NCI-H526 (cell line): ENCODE measurements around the gene CPNE5.

Experiments
- DNase-seq, 2 experiments: peaks; one replicate each; lab custom pipeline; 2025; lab: John Stamatoyannopoulos, UW

The CPNE5 gene

DNA sequence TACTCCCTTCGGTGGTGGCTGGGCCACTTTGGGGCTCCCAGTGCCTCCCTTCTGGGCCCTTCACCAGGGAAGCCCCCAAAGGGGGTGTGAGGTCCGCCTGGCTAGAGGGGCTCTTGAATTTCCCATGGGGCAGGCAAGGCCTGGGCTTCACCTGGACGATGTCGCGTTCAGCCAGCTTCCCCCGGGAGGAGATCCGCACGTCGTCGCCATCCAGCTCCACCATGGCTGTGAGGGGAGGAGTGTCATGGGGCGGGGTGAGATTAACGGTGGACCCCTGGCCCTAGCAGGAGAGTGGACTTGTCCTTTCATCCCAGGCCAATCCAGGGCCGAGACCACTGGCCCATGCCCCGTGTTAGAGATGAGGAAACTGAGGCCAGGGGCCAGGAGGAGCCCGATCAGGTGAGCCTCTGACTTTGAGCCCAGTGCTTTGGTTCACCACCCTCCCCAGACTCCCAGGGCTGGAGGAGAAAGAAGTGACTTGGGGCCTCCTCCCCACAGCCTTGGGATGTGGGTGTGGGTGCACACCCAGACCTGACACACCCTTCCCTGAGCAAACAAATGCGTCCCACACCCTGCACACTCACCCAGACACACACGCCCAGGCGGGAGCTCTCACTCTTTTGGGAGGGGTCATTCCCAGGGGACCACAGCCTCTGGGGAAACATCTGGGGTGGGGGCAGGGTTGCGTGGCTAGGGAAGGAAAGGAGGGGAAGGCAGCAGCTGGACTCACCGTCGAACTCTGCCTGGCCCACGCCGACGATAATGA lies 95.5 kb downstream of the CPNE5 start:
- no peak for DNase-seq

DNA sequence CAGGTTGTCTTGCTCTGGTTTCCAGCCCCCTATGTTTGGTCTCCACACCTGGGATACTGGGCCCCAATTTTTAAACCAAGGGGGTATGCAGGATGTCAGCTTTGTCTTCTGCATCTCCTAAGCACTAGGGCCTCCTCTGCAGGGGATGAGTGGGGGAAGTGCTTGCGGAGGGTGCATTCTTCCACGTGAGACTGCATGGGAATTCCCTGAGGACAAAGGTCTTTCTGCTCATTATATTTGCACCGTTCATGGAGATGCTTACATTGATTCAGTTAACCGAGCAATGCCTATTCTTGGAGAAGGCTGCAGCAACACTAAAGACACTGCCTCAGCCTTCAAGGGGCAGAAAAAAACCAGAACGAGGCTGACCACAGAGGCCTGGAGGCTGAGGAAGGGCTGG lies 96.2 kb downstream of the CPNE5 start:
- DNase-seq = peak in 1 of 2 experiments; percentile 42

DNA sequence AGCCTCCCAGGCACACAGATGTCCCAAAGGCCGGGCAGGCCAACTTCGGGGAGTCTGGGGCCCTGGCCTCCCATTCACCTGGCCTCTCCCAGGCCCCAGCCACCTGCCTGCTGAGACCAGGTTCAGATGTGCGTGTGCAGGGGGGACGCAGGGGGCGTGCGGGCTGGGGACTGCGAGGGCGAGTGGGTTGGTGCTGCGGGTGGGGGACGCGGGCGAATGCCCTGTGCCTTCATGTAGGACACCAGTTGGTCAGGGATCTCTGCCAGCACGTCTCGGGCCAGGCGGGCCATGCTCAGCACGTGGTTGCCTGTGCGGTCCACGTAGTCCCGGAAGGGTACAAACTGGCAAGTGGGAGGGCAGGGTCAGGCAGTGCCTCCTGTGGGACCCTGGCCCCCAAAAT lies 97.1 kb downstream of the CPNE5 start:
- no peak for DNase-seq

DNA sequence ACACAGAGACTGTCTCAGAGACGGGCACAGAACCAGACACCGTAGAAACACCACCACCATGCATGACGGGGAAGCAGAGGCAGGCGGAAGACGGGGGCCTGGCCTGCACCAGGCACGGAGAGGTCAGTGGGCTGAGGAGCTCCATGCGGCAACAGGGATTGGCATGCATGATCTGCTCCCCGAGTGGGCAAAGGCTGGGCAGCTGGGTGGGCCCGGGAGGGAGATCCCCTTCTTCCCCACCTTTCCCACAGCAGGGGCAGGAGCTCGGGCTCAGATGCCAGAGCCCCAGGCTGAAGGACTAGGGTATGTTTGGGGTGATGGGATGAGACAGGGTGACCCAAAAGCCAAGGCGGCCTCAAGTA lies 98.4 kb downstream of the CPNE5 start:
- DNase-seq = no peak

DNA sequence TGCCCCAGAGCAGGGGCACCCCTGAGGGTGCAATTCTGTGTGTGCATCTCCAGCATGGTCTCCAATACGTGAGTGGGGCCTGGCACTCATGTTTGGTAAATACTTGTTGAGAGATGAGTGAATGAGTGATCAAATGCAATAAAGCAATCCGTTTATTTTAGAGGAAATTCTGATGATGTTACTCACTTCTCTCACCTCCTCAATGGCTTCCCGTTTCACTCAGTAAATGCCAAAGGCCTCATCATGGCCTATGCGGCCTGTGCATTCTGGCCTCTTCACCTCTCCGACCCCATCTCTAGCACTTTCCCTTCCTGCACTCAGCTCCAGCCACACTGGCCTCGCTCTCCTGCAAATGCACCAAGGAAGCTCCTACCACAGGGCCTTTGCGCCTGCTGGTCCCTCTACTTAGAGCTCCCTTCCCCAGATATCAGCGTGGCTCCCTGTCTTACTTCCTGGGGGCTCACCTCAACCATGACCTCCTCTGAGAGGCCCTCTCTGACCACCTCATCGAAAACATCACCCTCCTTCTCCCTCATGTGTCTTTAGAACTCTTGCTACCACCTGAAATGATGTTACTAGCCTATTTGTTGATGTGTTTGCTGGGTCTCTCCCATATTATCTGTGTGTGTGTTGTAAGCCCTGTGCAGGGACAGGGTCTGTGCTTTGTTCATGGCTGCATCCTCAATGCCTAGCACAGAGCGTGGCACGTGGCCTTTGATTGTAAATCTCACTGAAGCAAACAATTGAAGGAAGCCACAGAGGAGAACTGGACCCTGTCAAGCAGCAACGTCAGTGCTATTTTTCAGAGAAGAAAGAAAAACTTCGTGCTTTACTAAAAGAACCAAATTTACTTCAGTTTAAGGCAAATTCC lies 99.1 kb downstream of the CPNE5 start:
- DNase-seq = no peak

DNA sequence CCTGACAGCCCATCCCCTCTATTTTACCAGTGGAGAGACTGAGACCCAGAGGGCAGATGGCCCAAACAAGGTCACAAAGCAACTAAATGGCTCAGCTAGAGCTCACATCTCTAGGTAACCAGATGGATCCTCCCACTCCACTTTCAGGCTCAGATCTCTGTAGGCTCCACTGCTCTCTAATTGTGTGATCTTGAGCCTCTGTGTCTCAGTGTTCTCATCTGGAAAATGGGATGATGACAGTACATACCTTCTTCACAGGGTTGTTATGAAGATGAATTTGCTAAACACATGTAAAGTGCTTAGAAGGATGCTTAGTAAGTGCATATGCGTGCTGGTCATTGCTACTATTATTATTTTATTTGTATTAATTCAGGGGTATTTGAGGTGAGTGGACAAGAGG lies 101.1 kb downstream of the CPNE5 start:
- no peak for DNase-seq

DNA sequence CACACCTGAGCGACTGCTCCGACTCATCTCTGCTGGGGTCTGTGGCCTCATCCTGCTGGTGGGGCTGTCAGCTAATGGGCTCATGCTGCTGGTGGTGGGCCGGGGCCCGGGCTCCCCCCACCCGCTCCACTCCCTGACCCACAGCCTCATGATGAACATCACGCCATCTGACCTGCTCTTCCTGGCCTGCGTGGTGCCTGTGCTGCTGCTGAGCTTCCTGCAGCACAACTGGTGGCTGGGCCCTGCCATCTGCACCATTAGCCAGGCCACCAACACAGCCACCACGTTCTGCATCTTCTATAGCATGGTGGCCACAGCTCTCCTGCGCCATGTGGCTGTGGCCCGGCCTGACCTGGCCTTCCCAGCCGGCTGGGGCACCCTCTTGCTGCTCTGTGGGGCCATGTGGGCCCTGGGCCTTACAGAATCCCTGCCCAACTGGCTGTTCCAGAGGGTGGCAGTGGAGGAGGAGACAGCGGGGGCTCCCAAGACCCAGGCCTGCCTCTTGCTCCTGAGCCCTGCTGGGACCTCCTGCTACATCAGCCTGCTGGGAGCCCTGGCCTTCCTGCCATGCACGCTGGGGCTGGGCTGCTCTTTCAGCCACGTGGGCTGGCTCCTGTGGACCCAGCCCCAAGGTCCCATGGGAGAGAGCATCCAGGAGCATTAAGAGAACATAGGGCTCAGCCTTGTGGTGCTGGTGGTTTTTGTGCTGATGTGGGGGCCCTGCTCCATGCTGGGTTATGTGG lies 102.0 kb downstream of the CPNE5 start:
- peak in 1 of 2 experiments; percentile 22 for DNase-seq

DNA sequence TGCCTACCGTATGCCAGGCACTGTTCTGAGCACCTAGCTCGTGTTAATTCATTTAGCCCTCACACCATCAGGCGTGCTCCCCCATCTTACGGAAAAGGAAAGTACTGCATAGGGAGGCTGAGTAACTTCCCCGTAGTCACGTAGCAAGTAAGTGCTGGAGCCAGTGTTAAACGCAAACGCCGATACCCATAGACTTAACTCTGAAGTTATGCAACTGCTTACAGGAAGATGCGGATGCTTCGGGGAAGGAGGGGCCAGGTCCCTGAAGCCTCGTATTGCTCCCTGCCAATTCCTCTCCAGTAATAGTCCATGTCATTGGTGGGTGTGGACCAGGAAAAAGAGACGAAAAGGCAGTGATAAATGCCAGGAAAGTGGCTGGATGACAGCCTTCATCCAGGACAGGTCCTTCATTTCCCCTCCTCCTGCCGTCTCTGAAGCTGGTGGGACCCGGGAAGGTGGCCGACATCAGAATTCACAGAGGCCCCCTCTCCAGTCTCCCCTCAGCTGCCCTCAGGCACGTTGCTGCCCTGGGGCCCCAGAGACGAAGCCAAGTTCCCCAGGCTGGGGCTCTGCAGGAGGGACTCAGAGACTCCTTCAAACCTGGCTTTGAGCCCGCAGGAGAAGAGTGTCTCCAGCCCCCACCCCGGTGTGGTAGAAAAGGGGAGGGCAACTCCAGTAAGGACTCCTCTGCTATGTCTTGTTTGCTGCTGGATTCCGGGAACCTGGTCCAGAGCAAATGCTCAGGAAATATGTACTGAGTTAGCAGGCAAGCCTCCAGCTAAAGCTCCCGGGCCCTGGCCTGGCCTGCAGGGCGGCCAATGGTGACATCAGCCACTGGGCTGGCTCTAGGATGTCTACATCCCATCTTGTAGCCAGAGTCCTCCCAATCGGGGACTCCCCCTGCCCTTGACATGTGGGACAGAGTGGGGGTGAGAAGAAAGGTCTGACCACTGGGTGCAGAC lies 103.9 kb downstream of the CPNE5 start:
- DNase-seq = no peak

DNA sequence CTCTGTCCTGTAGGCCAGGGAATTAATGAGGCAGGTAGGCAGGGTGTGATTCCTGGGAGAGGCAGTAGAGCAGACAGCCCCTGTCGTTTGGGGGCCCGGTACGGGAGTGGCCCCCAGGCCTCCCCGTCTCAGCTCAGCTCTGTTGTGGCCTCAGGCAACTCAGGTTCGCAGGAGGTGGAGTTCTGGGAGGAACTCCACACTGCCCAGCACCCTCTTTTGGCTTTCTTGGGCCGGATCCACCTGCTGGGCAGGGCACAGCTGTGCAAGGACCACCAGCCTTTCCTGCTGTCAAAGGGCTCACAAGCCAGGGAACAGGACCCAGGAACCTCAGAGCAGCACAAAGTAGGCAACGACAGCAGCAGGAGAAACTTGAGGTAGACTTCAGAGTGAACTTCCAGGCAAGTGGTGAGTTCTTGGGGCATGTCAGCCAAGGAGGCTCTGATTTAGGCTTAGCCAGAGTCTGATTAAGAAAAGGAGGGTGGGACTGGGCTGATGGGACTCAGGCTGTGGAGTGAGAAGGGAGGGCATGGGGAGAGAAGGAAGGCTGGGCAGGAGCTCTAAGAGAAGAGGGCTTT lies 104.7 kb downstream of the CPNE5 start:
- DNase-seq = no peak

DNA sequence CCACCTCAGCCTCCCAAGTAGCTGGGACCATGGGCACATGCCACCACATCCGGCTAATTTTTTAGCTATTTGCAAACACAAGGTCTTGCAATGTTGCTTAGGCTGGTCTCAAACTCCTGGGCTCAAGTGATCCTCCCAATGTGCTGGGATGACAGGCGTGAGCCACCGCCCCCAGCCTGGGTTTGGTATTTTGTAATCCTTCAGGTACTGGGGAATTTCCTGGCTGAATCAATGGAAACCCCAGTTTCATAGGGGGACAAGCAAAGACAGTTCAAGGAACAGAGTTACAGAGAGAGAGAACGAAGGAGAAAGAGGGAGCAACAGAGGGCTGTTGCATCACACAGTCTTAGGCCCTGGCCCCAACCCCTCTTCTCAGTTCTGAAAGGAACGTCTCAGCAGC lies 105.9 kb downstream of the CPNE5 start:
- no peak for DNase-seq

DNA sequence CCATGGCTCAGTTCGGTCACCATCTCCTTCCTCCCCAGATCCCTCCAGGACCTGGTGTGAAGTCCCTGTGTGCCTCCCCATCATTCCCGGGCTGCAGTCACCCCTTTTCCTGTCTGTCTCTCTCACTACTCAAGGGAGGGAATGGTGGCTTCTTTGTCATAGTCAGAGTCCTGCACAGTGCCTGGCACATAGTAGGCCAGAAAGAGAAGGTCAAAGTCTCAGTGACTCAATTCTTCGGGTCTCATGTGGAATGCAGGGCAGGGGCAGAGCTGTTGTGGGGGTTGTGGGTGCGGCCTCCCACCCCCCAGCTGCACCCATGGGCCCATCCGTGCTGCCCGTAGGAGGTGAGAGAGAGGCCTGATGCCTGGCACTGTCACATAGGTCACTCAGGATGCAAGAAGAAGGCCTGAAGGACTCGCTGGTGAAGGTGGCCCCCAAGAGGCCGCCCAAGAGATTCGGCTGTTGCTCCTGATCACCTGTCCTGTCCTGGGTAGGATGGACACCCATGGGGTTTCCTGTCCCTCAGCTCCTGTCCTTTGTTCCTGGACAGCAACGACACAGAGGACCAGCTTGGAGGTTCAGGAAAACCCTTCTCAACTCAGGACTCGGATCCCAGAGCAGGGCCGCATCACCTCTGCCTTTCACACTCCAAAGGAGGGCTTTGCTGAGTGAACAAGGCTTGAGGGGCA lies 107.5 kb downstream of the CPNE5 start:
- no peak for DNase-seq

DNA sequence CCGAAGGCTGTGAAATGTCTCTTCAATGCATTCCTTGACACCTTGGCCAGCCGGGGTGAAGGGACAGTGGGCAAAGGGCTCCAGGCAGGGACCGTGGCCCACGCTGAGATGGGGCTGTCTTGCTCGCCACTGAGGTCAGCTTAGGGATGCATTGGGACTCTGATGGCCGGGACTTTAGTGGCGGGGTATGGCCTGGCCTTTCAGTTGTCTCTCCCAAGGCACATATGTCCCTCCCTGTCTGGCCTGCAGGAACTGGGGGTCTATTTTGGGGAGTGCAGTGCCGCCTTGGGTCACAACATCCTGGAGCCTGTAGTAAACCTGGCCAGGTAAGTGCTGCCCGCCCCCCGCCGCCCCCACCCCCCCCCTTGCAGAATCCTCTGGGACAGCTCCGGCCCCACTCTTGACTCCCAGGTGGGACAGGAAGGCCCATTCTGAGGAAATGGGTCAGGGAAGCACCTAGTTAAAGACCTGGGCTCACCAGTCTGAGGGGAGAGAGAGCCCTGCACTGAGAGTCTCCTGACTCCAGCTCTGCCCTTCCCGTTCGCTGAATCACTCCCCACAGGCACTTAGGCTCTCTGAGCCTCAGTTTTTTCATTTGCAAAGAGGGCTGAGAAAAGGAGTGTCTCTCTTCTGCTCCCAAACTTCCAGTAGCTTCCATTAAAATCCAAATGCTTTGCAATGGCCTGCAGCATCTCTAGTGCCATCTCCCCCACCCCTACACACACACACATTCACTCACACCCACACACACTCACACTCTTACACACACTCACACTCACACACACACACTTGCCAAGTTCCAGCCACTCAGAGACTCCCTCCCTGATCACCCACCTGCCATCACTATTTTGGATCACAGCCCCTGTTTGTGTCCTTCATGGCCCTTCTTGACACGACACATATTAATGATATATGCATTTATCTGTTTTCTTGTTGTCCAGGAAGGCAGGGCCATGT lies 108.5 kb downstream of the CPNE5 start:
- DNase-seq = no peak

DNA sequence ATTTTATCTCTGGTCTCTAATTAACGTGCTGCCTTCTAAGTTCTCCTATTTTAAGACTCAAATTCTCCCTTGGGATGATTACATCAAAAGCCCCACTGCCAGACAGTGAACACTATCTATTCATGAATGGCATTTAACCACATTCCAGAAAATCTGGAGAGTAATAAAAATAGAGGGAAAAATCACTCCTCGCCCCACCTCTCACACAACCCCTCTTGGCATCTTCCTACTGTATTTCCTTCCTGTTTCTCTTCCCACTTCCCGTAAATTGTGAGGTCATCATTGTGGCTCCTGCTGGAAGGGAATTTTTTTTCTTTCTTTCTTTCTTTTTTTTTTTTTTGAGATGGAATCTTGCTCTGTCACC lies 110.1 kb downstream of the CPNE5 start:
- no peak for DNase-seq

DNA sequence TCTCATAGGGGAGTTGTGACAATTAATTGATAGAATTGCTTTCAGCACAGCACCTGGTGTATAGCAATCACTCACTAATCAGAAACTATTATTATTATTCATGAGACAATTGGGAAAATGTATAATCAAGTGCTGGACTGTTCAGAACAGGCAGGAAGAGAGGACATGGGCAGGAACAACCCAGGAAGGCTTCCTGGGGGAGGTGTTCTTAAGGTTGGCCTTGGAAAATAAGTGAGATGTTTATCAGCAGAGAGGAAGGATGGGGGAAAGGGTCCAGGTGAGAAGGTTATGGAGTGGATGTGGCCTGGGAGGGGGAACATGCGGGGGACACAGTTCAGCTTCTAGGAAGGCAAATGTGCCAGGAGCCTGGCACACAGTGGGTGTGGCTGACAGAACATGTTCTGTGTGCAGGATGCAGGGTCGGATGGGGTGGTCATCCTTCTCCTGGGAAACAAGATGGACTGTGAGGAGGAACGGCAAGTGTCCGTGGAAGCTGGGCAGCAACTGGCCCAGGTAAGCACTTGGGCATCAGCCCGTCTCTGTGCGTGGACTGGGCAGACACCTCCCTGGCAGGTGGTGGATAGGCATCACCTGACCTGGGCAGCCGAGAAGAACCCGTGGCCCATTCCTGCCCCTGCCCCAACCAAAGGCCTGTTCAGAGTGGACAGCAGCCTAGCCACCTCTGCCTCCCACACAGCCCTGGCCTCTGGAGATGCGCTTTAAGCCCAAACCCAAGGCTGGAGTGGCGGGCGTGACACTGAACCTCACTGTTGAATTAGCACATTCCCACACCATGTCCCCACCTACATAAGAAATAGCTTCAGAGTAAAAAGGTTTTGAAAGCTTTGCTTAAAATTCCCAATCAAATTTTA lies 110.7 kb downstream of the CPNE5 start:
- DNase-seq = no peak

DNA sequence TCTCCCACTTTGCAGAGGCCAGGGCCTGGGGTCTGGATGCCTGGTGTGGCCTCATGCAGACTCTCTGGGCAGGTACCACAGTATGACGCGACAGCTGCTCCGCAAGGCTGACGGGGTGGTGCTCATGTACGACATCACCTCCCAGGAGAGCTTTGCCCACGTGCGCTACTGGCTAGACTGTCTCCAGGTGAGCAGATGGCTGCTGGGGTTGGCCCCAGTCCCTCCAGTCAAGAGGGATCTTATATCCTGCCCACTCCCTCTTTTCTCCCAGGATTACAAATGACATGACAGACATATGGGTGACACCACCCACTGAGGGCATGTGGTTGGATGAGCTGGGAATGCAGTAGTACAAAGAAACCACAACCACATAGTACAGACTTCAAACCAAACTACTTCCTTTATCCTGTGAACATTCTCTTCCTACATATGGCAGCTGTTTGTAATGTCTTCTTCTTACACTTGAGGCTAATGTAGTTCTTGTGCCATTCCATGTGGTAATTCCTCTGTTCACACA lies 111.7 kb downstream of the CPNE5 start:
- no peak for DNase-seq

DNA sequence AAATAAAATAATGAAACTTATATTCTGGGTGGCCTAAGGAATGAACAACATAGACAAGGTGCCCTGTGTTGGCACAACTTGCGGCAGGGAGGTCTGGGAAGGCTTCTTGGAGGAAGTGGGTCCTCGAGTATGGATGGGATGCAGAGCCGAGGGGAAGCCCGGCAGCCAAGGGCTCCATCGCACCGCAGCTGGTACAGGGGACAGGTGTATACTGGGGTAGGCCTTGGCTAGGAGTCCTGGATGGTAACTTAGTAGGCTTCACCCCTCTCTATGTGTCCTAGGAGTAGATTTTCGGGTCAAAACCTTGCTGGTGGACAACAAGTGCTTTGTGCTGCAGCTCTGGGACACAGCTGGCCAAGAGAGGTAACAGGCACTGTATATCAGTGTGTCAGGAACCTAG lies 113.7 kb downstream of the CPNE5 start:
- DNase-seq = no peak

DNA sequence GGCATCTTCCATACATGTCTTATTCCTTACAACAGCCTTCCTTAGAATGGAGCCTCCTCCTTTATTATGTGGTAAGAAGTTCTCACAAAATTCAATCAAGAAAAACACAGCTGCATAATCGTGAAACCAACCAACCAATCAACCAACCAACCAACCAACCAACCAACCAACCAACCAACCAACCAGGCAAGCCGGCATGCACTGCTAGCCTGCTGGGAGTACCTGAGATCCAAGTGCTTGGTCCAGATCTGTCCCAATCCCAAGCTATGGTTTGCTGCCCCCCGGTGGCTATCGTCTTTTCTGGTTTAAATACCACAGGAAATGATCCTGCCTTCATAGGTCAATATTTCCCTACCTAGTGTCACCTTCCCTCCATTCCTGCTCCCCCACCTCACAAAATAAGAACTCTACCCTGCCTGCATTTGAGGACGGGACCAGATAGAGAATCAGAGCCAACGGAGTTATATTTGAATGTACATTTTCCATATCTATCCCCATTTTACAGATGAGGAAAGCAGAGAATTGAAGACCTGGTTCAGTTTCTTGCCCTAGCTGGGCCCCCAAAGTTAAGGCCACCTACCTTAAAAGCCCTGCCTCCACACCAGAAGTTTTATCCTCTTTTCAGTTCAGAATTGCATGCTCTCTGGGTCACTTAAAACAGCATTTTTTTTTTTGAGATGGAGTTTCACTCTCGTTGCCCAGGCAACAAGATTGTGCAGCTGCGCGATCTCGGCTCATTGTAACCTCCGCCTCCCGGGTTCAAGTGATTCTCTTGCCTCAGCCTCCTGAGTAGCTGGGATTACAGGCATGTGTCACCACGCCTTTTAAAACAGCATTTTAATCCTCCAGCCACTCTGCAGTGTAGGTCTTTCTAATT lies 114.5 kb downstream of the CPNE5 start:
- peak; percentile 77 to 83 for DNase-seq
